Transverse colon (tissue), 3 donors: Measurements from ENCODE around the gene LGI2.

ENCODE experiments used
- CTCF ChIP-seq, 5 experiments: fragments of 200-600 bp in 3 of 5; fragments of 450-650 bp in 2 of 5; sonication (generic) in 3 of 5; IDR thresholded peaks; 1 replicate in 2 of 5; 2 replicates in 3 of 5; pipeline ENCODE4 v1.5.1; 2016 to 2017; ENCODE audit warnings: antibody characterized with exemption in 5 of 5, inconsistent platforms in 3 of 5, mild to moderate bottlenecking in 2 of 5, moderate library complexity in 1 of 5
- POLR2A ChIP-seq: fragments of 450-650 bp; IDR thresholded peaks from one replicate; pipeline ENCODE4 v1.6.1; 2016; ENCODE audit warnings: antibody characterized with exemption, mild to moderate bottlenecking, moderate library complexity

- TF ChIP-seq CTCF (IDR thresholded peaks at IDR 0.05) (no peak), POLR2A (no peak)
Measured at GRCh38 chr4:24969486-24969885, 61.3 kb downstream of the LGI2 start.
